ENCODE results near the gene PLA2G4B. TPM values are rescaled to one million over a fixed set of nuclear protein-coding genes. Genes with fewer than 3 reads are reported as not detected.

Gene PLA2G4B
- total and polyA plus RNA-seq, 2 donors (not counting 1 experiment from before 2014, with no cell fraction given), result 22.6 to 33.2 TPM

GRCh38 chr15:41891226-41891625, 52.6 kb downstream of the PLA2G4B start:
- ATAC-seq (ENCODE audit: low read depth) (no peak), DNase-seq (no peak)
- Mint-ChIP-seq H3K9me3 (ENCODE audit: insufficient read depth) (no peaks in the 10 kb centered on the region), H3K27ac (no peak overlapping the region), H3K4me3 (no peak overlapping the region), H3K27me3 (no peaks in the 10 kb centered on the region), H3K4me1 (peaks cover 63% of the 10 kb centered on the region)
- no peaks in the 10 kb centered on the region for H4K20me1 ChIP-seq (ENCODE audit: control insufficient read depth, insufficient read depth, low read length, poor library complexity, severe bottlenecking)
- no peak overlapping the region for H3K9ac ChIP-seq (ENCODE audit: low read length)
- no peaks in the 10 kb centered on the region for H3K27me3 ChIP-seq (replicated peaks in 1 of 4; ENCODE audit: control extremely low read depth in 1 of 4, control insufficient read depth in 3 of 4, insufficient read depth in 4 of 4, low read length in 3 of 4)
- no peak overlapping the region for H3K27ac ChIP-seq (ENCODE audit: low read length in 2 of 2)
- TF ChIP-seq CTCF (IDR thresholded peaks at IDR 0.05) (no peak), EZH2 (IDR thresholded peaks at IDR 0.05; ENCODE audit: borderline replicate concordance, insufficient read depth, low read depth, low read length, poor library complexity, severe bottlenecking) (no peak)
- peaks cover 0 to 23% (median 2%) of the 10 kb centered on the region in 3 donors for H3K9me3 ChIP-seq (ENCODE audit: control extremely low read depth in 1 of 3, control insufficient read depth in 2 of 3, insufficient read depth in 1 of 3, low read length in 2 of 3)
- H2AFZ ChIP-seq (ENCODE audit: insufficient read depth, low read depth, low read length, poor library complexity, severe bottlenecking), result no peak overlapping the region
- no peaks in the 10 kb centered on the region for H3K36me3 ChIP-seq (replicated peaks in 1 of 2; ENCODE audit: control extremely low read depth in 1 of 2, control insufficient read depth in 1 of 2, extremely low read depth in 1 of 2, insufficient read depth in 2 of 2, low read length in 1 of 2)
- ChIA-PET POLR2A (no interaction called here), CTCF (interaction anchor here (1.2 to 11.0 kb wide), 2 partner anchors 11 to 118 kb away, joined by 3 to 81 read pairs; no protein-coding TSS in a partner anchor)
- no peak overlapping the region for H3K4me2 ChIP-seq (replicated peaks; ENCODE audit: low read depth, low read length, poor library complexity, severe bottlenecking)
- 100% methylated on average over 1 of the region's 6 CpGs for WGBS (ENCODE audit: insufficient coverage)
- peaks cover 4% of the 10 kb centered on the region for H3K79me2 ChIP-seq (ENCODE audit: control insufficient read depth, insufficient read depth, low read length)
- peaks cover 53 to 64% of the 10 kb centered on the region in 2 donors for H3K4me1 ChIP-seq (ENCODE audit: control insufficient read depth in 2 of 2, insufficient read depth in 2 of 2, low read length in 2 of 2)
- no peak overlapping the region for H3K4me3 ChIP-seq (ENCODE audit: control extremely low read depth in 1 of 5, extremely low read depth in 1 of 5, insufficient read depth in 1 of 5, low read depth in 2 of 5, low read length in 4 of 5)
- intact Hi-C loops (cut with micrococcal nuclease), result loop anchor here (10.0 kb wide), 1 partner anchor 986 kb away; no protein-coding TSS in a partner anchor

- POLR2A ChIA-PET, result no interaction called here
- peak overlapping the region; percentile 87 for H3K27ac Mint-ChIP-seq
- no peaks in the 10 kb centered on the region for H3K27me3 ChIP-seq (replicated peaks in 1 of 4; ENCODE audit: control extremely low read depth in 1 of 4, control insufficient read depth in 3 of 4, insufficient read depth in 4 of 4, low read length in 3 of 4)
- no peak for DNase-seq
- CTCF ChIA-PET, result interaction anchor here (0.6 to 11.0 kb wide), 5 partner anchors 11 to 194 kb away, joined by 3 to 81 read pairs (median 4); no protein-coding TSS in a partner anchor
- WGBS (ENCODE audit: insufficient coverage), result 97% methylated on average over 3 of the region's 3 CpGs
- peaks cover 63% of the 10 kb centered on the region for H3K4me1 Mint-ChIP-seq
- peaks cover 53 to 64% of the 10 kb centered on the region in 2 donors for H3K4me1 ChIP-seq (ENCODE audit: control insufficient read depth in 2 of 2, insufficient read depth in 2 of 2, low read length in 2 of 2)
- no peak for ATAC-seq (ENCODE audit: low read depth)
- H4K20me1 ChIP-seq (ENCODE audit: control insufficient read depth, insufficient read depth, low read length, poor library complexity, severe bottlenecking), result no peaks in the 10 kb centered on the region
- H2AFZ ChIP-seq (ENCODE audit: insufficient read depth, low read depth, low read length, poor library complexity, severe bottlenecking), result peak overlapping the region; percentile 75
- no peak overlapping the region for H3K27ac ChIP-seq (ENCODE audit: low read length in 2 of 2)
- no peaks in the 10 kb centered on the region for H3K9me3 Mint-ChIP-seq (ENCODE audit: insufficient read depth)
- H3K4me3 ChIP-seq (ENCODE audit: control extremely low read depth in 1 of 5, extremely low read depth in 1 of 5, insufficient read depth in 1 of 5, low read depth in 2 of 5, low read length in 4 of 5), result no peak overlapping the region
- no peaks in the 10 kb centered on the region for H3K27me3 Mint-ChIP-seq
- H3K4me2 ChIP-seq (replicated peaks; ENCODE audit: low read depth, low read length, poor library complexity, severe bottlenecking), result peak overlapping the region; percentile 77
- peaks cover 0 to 24% (median 2%) of the 10 kb centered on the region in 3 donors for H3K9me3 ChIP-seq (ENCODE audit: control extremely low read depth in 1 of 3, control insufficient read depth in 2 of 3, insufficient read depth in 1 of 3, low read length in 2 of 3)
- TF ChIP-seq CTCF (IDR thresholded peaks at IDR 0.05) (no peak), EZH2 (IDR thresholded peaks at IDR 0.05; ENCODE audit: borderline replicate concordance, insufficient read depth, low read depth, low read length, poor library complexity, severe bottlenecking) (no peak)
- no peaks in the 10 kb centered on the region for H3K36me3 ChIP-seq (replicated peaks in 1 of 2; ENCODE audit: control extremely low read depth in 1 of 2, control insufficient read depth in 1 of 2, extremely low read depth in 1 of 2, insufficient read depth in 2 of 2, low read length in 1 of 2)
- H3K79me2 ChIP-seq (ENCODE audit: control insufficient read depth, insufficient read depth, low read length), result peaks cover 4% of the 10 kb centered on the region
- H3K4me3 Mint-ChIP-seq, result no peak overlapping the region
- no peak overlapping the region for H3K9ac ChIP-seq (ENCODE audit: low read length)
- intact Hi-C loops (cut with micrococcal nuclease), result loop anchor here (10.0 kb wide), 1 partner anchor 987 kb away; no protein-coding TSS in a partner anchor
These were observed 53.3 kb downstream of the PLA2G4B start for GRCh38 chr15:41891946-41892345.
